ENCODE data around the gene SNPH. TPM values are rescaled to one million over a fixed set of nuclear protein-coding genes. Genes with fewer than 3 reads are reported as not detected.

The SNPH gene
- total RNA-seq, 4 donors from 2014 or later, result 0.53 to 6.6 (median 2.4) TPM

DNA sequence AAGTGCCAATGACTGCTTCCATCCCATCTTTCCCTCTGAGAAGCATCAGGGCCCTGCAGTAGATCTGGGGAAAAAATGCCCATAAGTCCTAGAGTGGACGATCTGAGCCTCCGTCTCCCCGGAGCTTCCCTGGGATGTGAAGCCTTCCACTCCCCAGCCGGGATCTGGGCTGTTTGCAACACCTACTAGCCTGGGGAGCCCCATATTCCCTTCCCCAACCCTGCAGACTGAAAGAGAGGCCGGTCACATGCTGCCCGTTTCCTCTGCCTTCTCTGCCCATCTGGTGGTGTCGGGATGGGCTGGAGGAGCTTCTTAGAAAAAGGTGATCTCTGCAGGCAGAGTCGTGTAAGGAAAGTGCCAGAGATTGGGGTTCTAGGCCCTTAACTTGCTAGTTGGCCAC lies 1.1 kb downstream of the SNPH start:
- TF ChIP-seq CTCF (IDR thresholded peaks at IDR 0.05) (no peak), POLR2A (IDR thresholded peaks at IDR 0.05) (no peak)
- Histone ChIP-seq H3K36me3 (no peaks in the 10 kb centered on the region), H3K4me3 (peak overlapping the region in 1 of 4 donors; percentile 96), H3K4me1 (peaks cover 0 to 13% (median 2%) of the 10 kb centered on the region in 4 donors), H3K9me3 (no peaks in the 10 kb centered on the region), H3K27me3 (no peaks in the 10 kb centered on the region), H3K27ac (no peak overlapping the region)
- no peak for DNase-seq

- Histone ChIP-seq H3K27ac (no peak overlapping the region), H3K9me3 (no peaks in the 10 kb centered on the region), H3K36me3 (no peaks in the 10 kb centered on the region), H3K4me3 (no peak overlapping the region), H3K4me1 (peaks cover 0 to 13% (median 2%) of the 10 kb centered on the region in 4 donors), H3K27me3 (no peaks in the 10 kb centered on the region)
- TF ChIP-seq POLR2A (IDR thresholded peaks at IDR 0.05) (no peak), CTCF (IDR thresholded peaks at IDR 0.05) (no peak)
- DNase-seq, result no peak
Observed at GRCh38 chr20:1267809-1268374, 1.8 kb downstream of the SNPH start.

- H3K4me1 ChIP-seq, result peaks cover 0 to 13% (median 2%) of the 10 kb centered on the region in 4 donors
- no peaks in the 10 kb centered on the region for H3K9me3 ChIP-seq
- no peaks in the 10 kb centered on the region for H3K36me3 ChIP-seq
- no peak overlapping the region for H3K4me3 ChIP-seq
- DNase-seq, result no peak
- H3K27ac ChIP-seq, result no peak overlapping the region
- TF ChIP-seq POLR2A (IDR thresholded peaks at IDR 0.05), result no peak
- no peak for TF ChIP-seq CTCF (IDR thresholded peaks at IDR 0.05)
- H3K27me3 ChIP-seq, result no peaks in the 10 kb centered on the region
Observed at GRCh38 chr20:1269235-1269634, 3.1 kb downstream of the SNPH start.

- Histone ChIP-seq H3K36me3 (no peaks in the 10 kb centered on the region), H3K4me1 (peaks cover 0 to 13% (median 2%) of the 10 kb centered on the region in 4 donors), H3K27me3 (no peaks in the 10 kb centered on the region), H3K4me3 (no peak overlapping the region), H3K27ac (no peak overlapping the region), H3K9me3 (no peaks in the 10 kb centered on the region)
- TF ChIP-seq POLR2A (IDR thresholded peaks at IDR 0.05), result no peak
- no peak for TF ChIP-seq CTCF (IDR thresholded peaks at IDR 0.05)
- no peak for DNase-seq
Observed at GRCh38 chr20:1269850-1270249, 3.8 kb downstream of the SNPH start.

- Histone ChIP-seq H3K27me3 (no peaks in the 10 kb centered on the region), H3K4me3 (no peak overlapping the region), H3K27ac (no peak overlapping the region), H3K4me1 (no peaks in the 10 kb centered on the region), H3K9me3 (no peaks in the 10 kb centered on the region), H3K36me3 (no peaks in the 10 kb centered on the region)
- TF ChIP-seq CTCF (IDR thresholded peaks at IDR 0.05) (no peak), POLR2A (IDR thresholded peaks at IDR 0.05) (no peak)
- no peak for DNase-seq
Observed at GRCh38 chr20:1272368-1273100, 6.4 kb downstream of the SNPH start.

Measured in Peyer's patch (tissue), 4 donors.